Measurements from ENCODE around the gene CPT1B.

Gene CPT1B

GRCh38 chr22:50607659-50608020 is 29.4 kb upstream of the CPT1B start:
- Histone ChIP-seq H3K9ac (ENCODE audit: low read depth, low read length) (no peak overlapping the region), H3K4me1 (ENCODE audit: control insufficient read depth, insufficient read depth, low read length) (peaks cover 2% of the 10 kb centered on the region), H3K36me3 (ENCODE audit: control insufficient read depth, insufficient read depth, low read length) (peaks cover 2% of the 10 kb centered on the region), H3K9me3 (ENCODE audit: control insufficient read depth, insufficient read depth, low read length) (no peaks in the 10 kb centered on the region), H3K27me3 (ENCODE audit: control insufficient read depth, insufficient read depth, low read length) (peaks cover 20% of the 10 kb centered on the region), H3K4me3 (ENCODE audit: low read depth, low read length) (no peak overlapping the region)

GRCh38 chr22:50606946-50607658 is 28.9 kb upstream of the CPT1B start:
- H3K9ac ChIP-seq (ENCODE audit: low read depth, low read length): no peak overlapping the region
- H3K9me3 ChIP-seq (ENCODE audit: control insufficient read depth, insufficient read depth, low read length): no peaks in the 10 kb centered on the region
- peaks cover 25% of the 10 kb centered on the region for H3K27me3 ChIP-seq (ENCODE audit: control insufficient read depth, insufficient read depth, low read length)
- H3K4me3 ChIP-seq (ENCODE audit: low read depth, low read length): no peak overlapping the region
- peaks cover 2% of the 10 kb centered on the region for H3K36me3 ChIP-seq (ENCODE audit: control insufficient read depth, insufficient read depth, low read length)
- no peaks in the 10 kb centered on the region for H3K4me1 ChIP-seq (ENCODE audit: control insufficient read depth, insufficient read depth, low read length)

- no peaks in the 10 kb centered on the region for H3K9me3 ChIP-seq (ENCODE audit: control insufficient read depth, insufficient read depth, low read length)
- peaks cover 2% of the 10 kb centered on the region for H3K36me3 ChIP-seq (ENCODE audit: control insufficient read depth, insufficient read depth, low read length)
- H3K4me1 ChIP-seq (ENCODE audit: control insufficient read depth, insufficient read depth, low read length): peaks cover 2% of the 10 kb centered on the region
- no peak overlapping the region for H3K9ac ChIP-seq (ENCODE audit: low read depth, low read length)
- H3K4me3 ChIP-seq (ENCODE audit: low read depth, low read length): no peak overlapping the region
- peaks cover 32% of the 10 kb centered on the region for H3K27me3 ChIP-seq (ENCODE audit: control insufficient read depth, insufficient read depth, low read length)
Measured at GRCh38 chr22:50606165-50606945, 28.1 kb upstream of the CPT1B start.

GRCh38 chr22:50605613-50606074 is 27.4 kb upstream of the CPT1B start:
- Histone ChIP-seq H3K27me3 (ENCODE audit: control insufficient read depth, insufficient read depth, low read length) (peaks cover 34% of the 10 kb centered on the region), H3K4me3 (ENCODE audit: low read depth, low read length) (no peak overlapping the region)

GRCh38 chr22:50605002-50605612 is 26.9 kb upstream of the CPT1B start:
- H3K9me3 ChIP-seq (ENCODE audit: control insufficient read depth, insufficient read depth, low read length): no peaks in the 10 kb centered on the region
- H3K27me3 ChIP-seq (ENCODE audit: control insufficient read depth, insufficient read depth, low read length): peaks cover 34% of the 10 kb centered on the region

More at GRCh38 chr22:50605613-50606074, 27.4 kb upstream of the CPT1B start:
- Histone ChIP-seq H3K9ac (ENCODE audit: low read depth, low read length) (no peak overlapping the region), H3K36me3 (ENCODE audit: control insufficient read depth, insufficient read depth, low read length) (peaks cover 2% of the 10 kb centered on the region), H3K4me1 (ENCODE audit: control insufficient read depth, insufficient read depth, low read length) (peaks cover 2% of the 10 kb centered on the region), H3K9me3 (ENCODE audit: control insufficient read depth, insufficient read depth, low read length) (no peaks in the 10 kb centered on the region)

GRCh38 chr22:50604256-50605001 is 26.2 kb upstream of the CPT1B start:
- peaks cover 2% of the 10 kb centered on the region for H3K4me1 ChIP-seq (ENCODE audit: control insufficient read depth, insufficient read depth, low read length)
- H3K4me3 ChIP-seq (ENCODE audit: low read depth, low read length): no peak overlapping the region
- H3K9ac ChIP-seq (ENCODE audit: low read depth, low read length): no peak overlapping the region
- H3K9me3 ChIP-seq (ENCODE audit: control insufficient read depth, insufficient read depth, low read length): no peaks in the 10 kb centered on the region
- H3K36me3 ChIP-seq (ENCODE audit: control insufficient read depth, insufficient read depth, low read length): peaks cover 2% of the 10 kb centered on the region
- H3K27me3 ChIP-seq (ENCODE audit: control insufficient read depth, insufficient read depth, low read length): peaks cover 39% of the 10 kb centered on the region

More at GRCh38 chr22:50605002-50605612, 26.9 kb upstream of the CPT1B start:
- H3K4me1 ChIP-seq (ENCODE audit: control insufficient read depth, insufficient read depth, low read length): peaks cover 2% of the 10 kb centered on the region
- H3K4me3 ChIP-seq (ENCODE audit: low read depth, low read length): no peak overlapping the region
- H3K36me3 ChIP-seq (ENCODE audit: control insufficient read depth, insufficient read depth, low read length): peaks cover 2% of the 10 kb centered on the region
- no peak overlapping the region for H3K9ac ChIP-seq (ENCODE audit: low read depth, low read length)

- no peaks in the 10 kb centered on the region for H3K9me3 ChIP-seq (ENCODE audit: control insufficient read depth, insufficient read depth, low read length)
- peaks cover 42% of the 10 kb centered on the region for H3K27me3 ChIP-seq (ENCODE audit: control insufficient read depth, insufficient read depth, low read length)
- H3K9ac ChIP-seq (ENCODE audit: low read depth, low read length): no peak overlapping the region
- no peak overlapping the region for H3K4me3 ChIP-seq (ENCODE audit: low read depth, low read length)
- peaks cover 2% of the 10 kb centered on the region for H3K4me1 ChIP-seq (ENCODE audit: control insufficient read depth, insufficient read depth, low read length)
- H3K36me3 ChIP-seq (ENCODE audit: control insufficient read depth, insufficient read depth, low read length): peaks cover 2% of the 10 kb centered on the region
Measured at GRCh38 chr22:50603511-50604255, 25.5 kb upstream of the CPT1B start.

GRCh38 chr22:50602338-50602700 is 24.1 kb upstream of the CPT1B start:
- Histone ChIP-seq H3K9me3 (ENCODE audit: control insufficient read depth, insufficient read depth, low read length) (no peaks in the 10 kb centered on the region), H3K36me3 (ENCODE audit: control insufficient read depth, insufficient read depth, low read length) (peaks cover under 1% of the 10 kb centered on the region), H3K9ac (ENCODE audit: low read depth, low read length) (no peak overlapping the region), H3K4me1 (ENCODE audit: control insufficient read depth, insufficient read depth, low read length) (peaks cover 2% of the 10 kb centered on the region), H3K27me3 (ENCODE audit: control insufficient read depth, insufficient read depth, low read length) (peaks cover 51% of the 10 kb centered on the region), H3K4me3 (ENCODE audit: low read depth, low read length) (no peak overlapping the region)

- Histone ChIP-seq H3K4me3 (ENCODE audit: low read depth, low read length) (peak overlapping the region; percentile 13), H3K4me1 (ENCODE audit: control insufficient read depth, insufficient read depth, low read length) (peaks cover 2% of the 10 kb centered on the region), H3K27me3 (ENCODE audit: control insufficient read depth, insufficient read depth, low read length) (peaks cover 53% of the 10 kb centered on the region), H3K9me3 (ENCODE audit: control insufficient read depth, insufficient read depth, low read length) (no peaks in the 10 kb centered on the region), H3K9ac (ENCODE audit: low read depth, low read length) (no peak overlapping the region), H3K36me3 (ENCODE audit: control insufficient read depth, insufficient read depth, low read length) (no peaks in the 10 kb centered on the region)
Measured at GRCh38 chr22:50601669-50602337, 23.6 kb upstream of the CPT1B start.

- Histone ChIP-seq H3K9ac (ENCODE audit: low read depth, low read length) (no peak overlapping the region), H3K27me3 (ENCODE audit: control insufficient read depth, insufficient read depth, low read length) (peaks cover 53% of the 10 kb centered on the region), H3K9me3 (ENCODE audit: control insufficient read depth, insufficient read depth, low read length) (no peaks in the 10 kb centered on the region), H3K4me3 (ENCODE audit: low read depth, low read length) (peak overlapping the region; percentile 50), H3K36me3 (ENCODE audit: control insufficient read depth, insufficient read depth, low read length) (no peaks in the 10 kb centered on the region), H3K4me1 (ENCODE audit: control insufficient read depth, insufficient read depth, low read length) (peaks cover 2% of the 10 kb centered on the region)
Measured at GRCh38 chr22:50600967-50601668, 22.9 kb upstream of the CPT1B start.
